CD14-positive monocyte (primary cell): ENCODE results near the gene EFNA1. TPM values are rescaled to one million over a fixed set of nuclear protein-coding genes. Genes with fewer than 3 reads are reported as not detected.
A peak's percentile ranks its signal among the peaks of the same experiment; 100 is the strongest.

Source experiments
- DNase-seq, 3 donors: peaks; one replicate each; pipeline ENCODE4 v3.0.0-alpha.2; 2011 to 2022
- H2AFZ ChIP-seq: 2 replicates; pipeline ENCODE4 v1.6.0; 2012; ENCODE audit warnings: mild to moderate bottlenecking, low read depth, low read length, inconsistent platforms; ENCODE audit not compliant: insufficient read depth, poor library complexity, severe bottlenecking
- H3K27ac ChIP-seq, 2 donors: 1 replicate in 1 of 2; 2 replicates in 1 of 2; pipeline ENCODE4 v1.5.1; 2012 to 2013; ENCODE audit warnings: low read length in 2 of 2, control low read depth in 1 of 2, inconsistent platforms in 1 of 2, low read depth in 1 of 2, mild to moderate bottlenecking in 1 of 2
- H3K27me3 ChIP-seq, 2 donors: one replicate each; pipeline versions ENCODE4 v1.6.0 to v1.6.1; 2011 to 2013; ENCODE audit warnings: low read length in 2 of 2; ENCODE audit not compliant: control insufficient read depth in 2 of 2, insufficient read depth in 2 of 2
- H3K36me3 ChIP-seq, 2 donors: replicated peaks in 1 of 2; 1 replicate in 1 of 2; 2 replicates in 1 of 2; pipeline versions ENCODE4 v1.5.1 to v1.6.1; 2012 to 2013; ENCODE audit warnings: low read length in 2 of 2, control low read depth in 1 of 2, inconsistent platforms in 1 of 2, mild to moderate bottlenecking in 1 of 2; ENCODE audit not compliant: insufficient read depth in 2 of 2, control insufficient read depth in 1 of 2
- H3K4me1 ChIP-seq, 2 donors: 1 replicate in 1 of 2; 2 replicates in 1 of 2; pipeline versions ENCODE4 v1.5.1 to v1.6.1; 2012 to 2013; ENCODE audit warnings: low read length in 2 of 2, control low read depth in 1 of 2, inconsistent platforms in 1 of 2, mild to moderate bottlenecking in 1 of 2, moderate library complexity in 1 of 2; ENCODE audit not compliant: insufficient read depth in 2 of 2, control insufficient read depth in 1 of 2
- H3K4me2 ChIP-seq: replicated peaks from 2 replicates; pipeline ENCODE3; 2012; ENCODE audit warnings: low read length, moderate library complexity, mild to moderate bottlenecking; ENCODE audit not compliant: poor library complexity, severe bottlenecking; ENCODE audit errors: extremely low read depth
- H3K4me3 ChIP-seq, 3 experiments: fragments of 200-600 bp in 1 of 3; sonication (generic) in 1 of 3; replicated peaks in 1 of 3; 1 replicate in 2 of 3; 2 replicates in 1 of 3; pipeline ENCODE4 v1.5.1; 2011 to 2013; ENCODE audit warnings: low read length in 3 of 3, mild to moderate bottlenecking in 3 of 3, control low read depth in 2 of 3, low read depth in 2 of 3, inconsistent platforms in 1 of 3, moderate library complexity in 1 of 3
- H3K79me2 ChIP-seq: 2 replicates; pipeline ENCODE4 v1.6.0; 2012; ENCODE audit warnings: mild to moderate bottlenecking, control low read depth, inconsistent platforms, low read length, moderate library complexity; ENCODE audit not compliant: insufficient read depth
- H3K9ac ChIP-seq: 2 replicates; pipeline ENCODE4 v1.6.0; 2017; ENCODE audit warnings: low read length, mild to moderate bottlenecking; ENCODE audit not compliant: insufficient read depth, poor library complexity, severe bottlenecking
- H3K9me3 ChIP-seq, 2 donors: replicated peaks in 1 of 2; 1 replicate in 1 of 2; 2 replicates in 1 of 2; pipeline versions ENCODE4 v1.5.1 to v1.6.1; 2012 to 2013; ENCODE audit warnings: low read length in 2 of 2, control low read depth in 1 of 2; ENCODE audit not compliant: control insufficient read depth in 1 of 2, insufficient read depth in 1 of 2
- H4K20me1 ChIP-seq: 2 replicates; pipeline ENCODE4 v1.6.0; 2012; ENCODE audit warnings: mild to moderate bottlenecking, low read length, control low read depth, moderate library complexity; ENCODE audit not compliant: insufficient read depth
- H3K27ac Mint-ChIP-seq, 7 donors: one replicate each; pipeline ENCODE4 v1.8.0; 2020; ENCODE audit warnings: mild to moderate bottlenecking in 7 of 7, mixed read lengths in 7 of 7, moderate library complexity in 6 of 7, inconsistent platforms in 2 of 7
- H3K27me3 Mint-ChIP-seq, 3 donors: one replicate each; pipeline ENCODE4 v1.8.0; 2021 to 2022; ENCODE audit warnings: low read depth in 3 of 3, mild to moderate bottlenecking in 3 of 3, mixed read lengths in 3 of 3, moderate library complexity in 3 of 3, inconsistent platforms in 1 of 3
- H3K36me3 Mint-ChIP-seq, 2 donors: one replicate each; pipeline ENCODE4 v1.8.0; 2020; ENCODE audit warnings: mixed read lengths in 2 of 2, inconsistent platforms in 1 of 2, mild to moderate bottlenecking in 1 of 2
- H3K4me1 Mint-ChIP-seq: one replicate; pipeline ENCODE4 v1.8.0; 2020; ENCODE audit warnings: mild to moderate bottlenecking, mixed read lengths
- H3K4me3 Mint-ChIP-seq, 2 donors: one replicate each; pipeline ENCODE4 v1.8.0; 2020; ENCODE audit warnings: mild to moderate bottlenecking in 2 of 2, mixed read lengths in 2 of 2, moderate library complexity in 1 of 2
- H3K9me3 Mint-ChIP-seq, 7 donors: one replicate each; pipeline ENCODE4 v1.8.0; 2020 to 2022; ENCODE audit warnings: mixed read lengths in 7 of 7, mild to moderate bottlenecking in 6 of 7, moderate library complexity in 6 of 7, inconsistent platforms in 2 of 7
- WGBS: methylation state at CpG from one replicate; pipeline ENCODE4 v1.1.5; 2013; ENCODE audit warnings: missing lambda C conversion rate; ENCODE audit not compliant: insufficient coverage; 5-methylcytosine and 5-hydroxymethylcytosine counted together
- intact Hi-C, 2 donors: fragments of 100-400 bp; cut with micrococcal nuclease; formaldehyde crosslinking; loops; one replicate each; pipeline versions ENCODE4 v1.15.0 to v1.15.1; 2023
- polyA plus RNA-seq, 3 donors: library from polyadenylated mRNA; depleted of rRNA in 1 of 3; unstranded in 2 of 3; stranded (reverse) in 1 of 3; fragments of 300-500 nt in 2 of 3; fragments of >200 nt in 1 of 3; fragmentation: Illumina TruSeq in 2 of 3; gene quantifications; 1 replicate in 2 of 3; 2 replicates in 1 of 3; pipeline ENCODE4 v1.2.3, GENCODE V29; 2012 to 2021
- TF ChIP-seq, protein P1 (sequence below): fragments of 200-600 bp; IDR thresholded peaks from one replicate; pipeline ENCODE4 v1.8.0; 2022; ENCODE audit warnings: antibody characterized with exemption, mild to moderate bottlenecking

The EFNA1 gene
- polyA plus RNA-seq, 3 donors, result 1.2 TPM; not detected in 2

DNA sequence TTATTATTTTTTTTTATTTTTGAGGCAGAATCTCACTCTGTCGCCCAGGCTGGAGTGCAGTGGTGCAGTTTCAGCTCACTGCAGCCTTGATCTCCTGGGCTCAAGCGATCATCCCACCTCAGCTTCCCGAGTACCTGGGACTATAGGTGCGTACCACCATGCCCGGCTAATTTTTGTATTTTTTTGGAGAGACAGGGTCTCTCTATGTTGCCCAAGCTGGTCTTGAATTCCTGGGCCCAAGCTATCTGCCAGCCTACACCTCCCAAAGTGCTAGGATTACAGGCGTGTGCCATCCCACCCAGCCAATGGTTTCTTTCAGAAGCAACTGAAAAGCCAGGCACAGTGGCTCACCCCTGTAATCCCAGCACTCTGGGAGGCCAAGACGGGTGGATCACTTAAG lies 43.1 kb downstream of the EFNA1 start:
- H3K9me3 ChIP-seq, result no peaks in the 10 kb centered on the region
- no peak overlapping the region for H3K27ac ChIP-seq
- DNase-seq, result no peak
- no peak overlapping the region for H2AFZ ChIP-seq
- H3K27me3 ChIP-seq, result peaks cover 0 to 13% of the 10 kb centered on the region in 2 donors
- H3K79me2 ChIP-seq, result peaks cover 21% of the 10 kb centered on the region
- Mint-ChIP-seq H3K27ac (peak overlapping the region in 1 of 7 donors; percentile 25), H3K4me1 (peaks cover 43% of the 10 kb centered on the region), H3K36me3 (peaks cover 19 to 30% of the 10 kb centered on the region in 2 donors), H3K27me3 (peaks cover 18 to 39% (median 36%) of the 10 kb centered on the region in 3 donors), H3K9me3 (peaks cover 0 to under 1% (median 0%) of the 10 kb centered on the region in 7 donors), H3K4me3 (no peak overlapping the region)
- WGBS, result 100% methylated on average over 5 of the region's 7 CpGs
- peaks cover 44 to 47% of the 10 kb centered on the region in 2 donors for H3K4me1 ChIP-seq
- peaks cover 14 to 19% of the 10 kb centered on the region in 2 donors for H3K36me3 ChIP-seq
- H3K9ac ChIP-seq, result no peak overlapping the region
- no peak overlapping the region for H3K4me3 ChIP-seq
- intact Hi-C loops, result loop anchor here in 1 of 2 donors (5.0 kb wide), 1 partner anchor 34 kb away; the partner anchor contains the start of gene SLC50A1
- H4K20me1 ChIP-seq, result no peaks in the 10 kb centered on the region
- no peak overlapping the region for H3K4me2 ChIP-seq
- TF ChIP-seq, protein P1, sequence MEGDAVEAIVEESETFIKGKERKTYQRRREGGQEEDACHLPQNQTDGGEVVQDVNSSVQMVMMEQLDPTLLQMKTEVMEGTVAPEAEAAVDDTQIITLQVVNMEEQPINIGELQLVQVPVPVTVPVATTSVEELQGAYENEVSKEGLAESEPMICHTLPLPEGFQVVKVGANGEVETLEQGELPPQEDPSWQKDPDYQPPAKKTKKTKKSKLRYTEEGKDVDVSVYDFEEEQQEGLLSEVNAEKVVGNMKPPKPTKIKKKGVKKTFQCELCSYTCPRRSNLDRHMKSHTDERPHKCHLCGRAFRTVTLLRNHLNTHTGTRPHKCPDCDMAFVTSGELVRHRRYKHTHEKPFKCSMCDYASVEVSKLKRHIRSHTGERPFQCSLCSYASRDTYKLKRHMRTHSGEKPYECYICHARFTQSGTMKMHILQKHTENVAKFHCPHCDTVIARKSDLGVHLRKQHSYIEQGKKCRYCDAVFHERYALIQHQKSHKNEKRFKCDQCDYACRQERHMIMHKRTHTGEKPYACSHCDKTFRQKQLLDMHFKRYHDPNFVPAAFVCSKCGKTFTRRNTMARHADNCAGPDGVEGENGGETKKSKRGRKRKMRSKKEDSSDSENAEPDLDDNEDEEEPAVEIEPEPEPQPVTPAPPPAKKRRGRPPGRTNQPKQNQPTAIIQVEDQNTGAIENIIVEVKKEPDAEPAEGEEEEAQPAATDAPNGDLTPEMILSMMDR, result no peak

DNA sequence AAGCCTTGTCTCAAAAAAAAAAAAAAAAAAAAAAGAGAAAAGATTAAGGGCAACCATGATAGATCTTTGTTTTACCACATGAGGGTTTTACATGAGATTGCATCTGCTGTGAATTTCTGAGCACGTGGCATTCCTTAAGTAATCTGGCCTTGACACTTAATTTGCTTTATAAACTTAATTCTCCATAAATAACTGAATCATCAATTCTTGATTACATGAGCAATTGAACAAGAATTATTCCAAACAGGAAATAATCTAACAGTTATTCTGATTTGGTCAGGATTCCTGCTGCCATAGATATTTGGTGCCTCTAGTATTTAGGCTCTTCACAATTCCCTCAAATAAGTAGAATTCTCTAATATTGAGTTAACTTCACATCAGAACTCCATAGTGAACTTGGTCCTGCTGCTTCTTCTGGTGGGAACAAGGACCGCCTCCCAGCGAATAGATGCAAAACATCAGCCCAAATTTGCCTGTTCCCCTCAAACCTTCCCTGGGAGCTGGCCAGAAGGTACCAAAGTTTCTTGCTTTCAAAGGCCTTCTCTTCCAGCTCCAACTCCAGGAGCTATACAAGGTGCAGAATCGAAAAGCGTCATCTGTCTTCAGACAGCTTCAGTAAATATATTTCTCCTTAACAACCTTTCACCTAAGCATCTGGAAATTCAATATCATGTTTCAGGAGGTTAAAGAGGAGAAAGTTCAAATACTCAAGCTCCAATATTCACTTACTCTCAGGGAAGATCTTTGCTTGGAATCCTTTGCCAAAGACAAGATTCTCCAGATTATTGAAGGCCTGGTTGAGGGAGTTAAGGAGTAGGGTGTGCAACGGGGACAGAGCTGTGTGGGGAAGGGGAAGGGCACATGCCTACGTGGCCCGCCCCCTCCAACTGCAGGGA lies 44.4 kb downstream of the EFNA1 start:
- Mint-ChIP-seq H3K4me3 (peak overlapping the region; percentile 93 to 96), H3K27ac (peak overlapping the region in 6 of 7 donors; percentile 84 to 96 (median 94)), H3K9me3 (no peaks in the 10 kb centered on the region), H3K4me1 (peaks cover 42% of the 10 kb centered on the region), H3K27me3 (peaks cover 8 to 30% (median 28%) of the 10 kb centered on the region in 3 donors), H3K36me3 (peaks cover 19 to 30% of the 10 kb centered on the region in 2 donors)
- Histone ChIP-seq H3K27me3 (peaks cover 0 to 2% of the 10 kb centered on the region in 2 donors), H4K20me1 (no peaks in the 10 kb centered on the region), H3K9ac (peak overlapping the region; percentile 84), H3K27ac (peak overlapping the region; percentile 69 to 90), H3K9me3 (no peaks in the 10 kb centered on the region), H3K36me3 (peaks cover 14 to 19% of the 10 kb centered on the region in 2 donors), H3K4me3 (peak overlapping the region; percentile 70 to 95 (median 91)), H3K4me1 (peaks cover 35 to 42% of the 10 kb centered on the region in 2 donors), H2AFZ (peak overlapping the region; percentile 96), H3K4me2 (peak overlapping the region; percentile 86), H3K79me2 (peaks cover 21% of the 10 kb centered on the region)
- TF ChIP-seq, protein P1, result no peak
- no peak for DNase-seq
- intact Hi-C loops, result loop anchor here in 1 of 2 donors (5.0 kb wide), 1 partner anchor 35 kb away; the partner anchor contains the start of gene SLC50A1
- WGBS, result 39% methylated on average over 6 of the region's 8 CpGs
